A549 (cell line): ENCODE measurements around the gene SLC25A26.

Source experiments
- CBX2 ChIP-seq: fragments of 200-600 bp; sonication (generic); IDR thresholded peaks from 2 replicates; pipeline ENCODE4 v1.6.1; 2016; ENCODE audit warnings: low read depth, mild to moderate bottlenecking, borderline replicate concordance
- CHD4 ChIP-seq: fragments of 200-600 bp; sonication (generic); IDR thresholded peaks from 2 replicates; pipeline ENCODE4 v1.6.1; 2016; ENCODE audit warnings: antibody characterized with exemption, mild to moderate bottlenecking, borderline replicate concordance
- EP300 ChIP-seq, 2 experiments: fragments of >200 bp; sonication (Bioruptor Twin); formaldehyde crosslinking; IDR thresholded peaks; 2 replicates in 1 of 2; 3 replicates in 1 of 2; pipeline ENCODE4 v1.6.1; 2016 to 2017
- ESRRA ChIP-seq: fragments of 150-350 bp; IDR thresholded peaks from 2 replicates; pipeline ENCODE4 v1.6.1; 2014; ENCODE audit warnings: mild to moderate bottlenecking, low read length, borderline replicate concordance
- JUNB ChIP-seq: fragments of >200 bp; sonication (Bioruptor Twin); formaldehyde crosslinking; IDR thresholded peaks from 2 replicates; pipeline ENCODE4 v1.6.1; 2016
- KDM1A ChIP-seq: fragments of 200-600 bp; sonication (generic); IDR thresholded peaks from 2 replicates; pipeline ENCODE4 v1.6.1; 2016; ENCODE audit warnings: low read depth, mild to moderate bottlenecking
- MAX ChIP-seq: IDR thresholded peaks from 2 replicates; pipeline ENCODE4 v1.6.1; 2012
- POLR2A ChIP-seq: IDR thresholded peaks from 2 replicates; pipeline ENCODE4 v1.6.1; 2012; ENCODE audit warnings: mild to moderate bottlenecking, low read length
- ZC3H11A ChIP-seq: fragments of 450-650 bp; IDR thresholded peaks from 2 replicates; pipeline ENCODE4 v1.6.1; 2014; ENCODE audit warnings: antibody characterized with exemption, mild to moderate bottlenecking
- TF ChIP-seq, protein P1 (sequence below): fragments of >200 bp; sonication (Bioruptor Twin); formaldehyde crosslinking; IDR thresholded peaks from 3 replicates; pipeline ENCODE4 v1.5.1; 2016

GRCh38 chr3:66267031-66267430, 46.2 kb downstream of the SLC25A26 start:
- TF ChIP-seq, protein P1, sequence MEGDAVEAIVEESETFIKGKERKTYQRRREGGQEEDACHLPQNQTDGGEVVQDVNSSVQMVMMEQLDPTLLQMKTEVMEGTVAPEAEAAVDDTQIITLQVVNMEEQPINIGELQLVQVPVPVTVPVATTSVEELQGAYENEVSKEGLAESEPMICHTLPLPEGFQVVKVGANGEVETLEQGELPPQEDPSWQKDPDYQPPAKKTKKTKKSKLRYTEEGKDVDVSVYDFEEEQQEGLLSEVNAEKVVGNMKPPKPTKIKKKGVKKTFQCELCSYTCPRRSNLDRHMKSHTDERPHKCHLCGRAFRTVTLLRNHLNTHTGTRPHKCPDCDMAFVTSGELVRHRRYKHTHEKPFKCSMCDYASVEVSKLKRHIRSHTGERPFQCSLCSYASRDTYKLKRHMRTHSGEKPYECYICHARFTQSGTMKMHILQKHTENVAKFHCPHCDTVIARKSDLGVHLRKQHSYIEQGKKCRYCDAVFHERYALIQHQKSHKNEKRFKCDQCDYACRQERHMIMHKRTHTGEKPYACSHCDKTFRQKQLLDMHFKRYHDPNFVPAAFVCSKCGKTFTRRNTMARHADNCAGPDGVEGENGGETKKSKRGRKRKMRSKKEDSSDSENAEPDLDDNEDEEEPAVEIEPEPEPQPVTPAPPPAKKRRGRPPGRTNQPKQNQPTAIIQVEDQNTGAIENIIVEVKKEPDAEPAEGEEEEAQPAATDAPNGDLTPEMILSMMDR, result no peak
- no peak for TF ChIP-seq POLR2A
- TF ChIP-seq CBX2, result no peak
- TF ChIP-seq KDM1A, result no peak
- TF ChIP-seq EP300 (IDR thresholded peaks at IDR 0.05), result no peak
- no peak for TF ChIP-seq JUNB
- no peak for TF ChIP-seq MAX
- no peak for TF ChIP-seq ESRRA
- TF ChIP-seq ZC3H11A, result no peak
- no peak for TF ChIP-seq CHD4
